GM23338 (cell line): Measurements from ENCODE around the gene SOS2. TPM values are rescaled to one million over a fixed set of nuclear protein-coding genes. Genes with fewer than 3 reads are reported as not detected.

Experiments used
- ATAC-seq: fragments of 200-7000 bp; cut with Tn5 transposase; 3 replicates; pipeline ENCODE4 v1.9.1; 2020
- DNase-seq: peaks from one replicate; pipeline ENCODE4 v3.0.0-alpha.2; 2015; ENCODE audit warnings: low spot score
- H2AFZ ChIP-seq: fragments of 200-600 bp; sonication (generic); 2 replicates; pipeline ENCODE4 v1.8.0; 2016; ENCODE audit warnings: antibody characterized with exemption, mild to moderate bottlenecking, moderate library complexity
- H3F3A ChIP-seq: fragments of 200-600 bp; sonication (generic); replicated peaks from 2 replicates; pipeline ENCODE4 v1.8.0; 2017; ENCODE audit warnings: antibody characterized with exemption, mixed run types, low read depth
- H3K27ac ChIP-seq: fragments of 200-600 bp; sonication (generic); 2 replicates; pipeline ENCODE4 v1.6.1; 2016; ENCODE audit warnings: low read depth
- H3K27me3 ChIP-seq: fragments of 200-600 bp; sonication (generic); 2 replicates; pipeline ENCODE4 v1.8.0; 2016; ENCODE audit warnings: mild to moderate bottlenecking, mixed run types, moderate library complexity; ENCODE audit not compliant: insufficient read depth
- H3K36me3 ChIP-seq: fragments of 200-600 bp; sonication (generic); 2 replicates; pipeline ENCODE4 v1.8.0; 2016; ENCODE audit warnings: mild to moderate bottlenecking; ENCODE audit not compliant: insufficient read depth
- H3K4me1 ChIP-seq: fragments of 200-600 bp; sonication (generic); 2 replicates; pipeline ENCODE4 v1.8.0; 2016; ENCODE audit warnings: mild to moderate bottlenecking, moderate library complexity; ENCODE audit not compliant: insufficient read depth
- H3K4me2 ChIP-seq: fragments of 200-600 bp; sonication (generic); 2 replicates; pipeline ENCODE4 v1.7.1; 2017; ENCODE audit warnings: mixed run types
- H3K4me3 ChIP-seq: fragments of 200-600 bp; sonication (generic); 2 replicates; pipeline ENCODE4 v1.6.1; 2016; ENCODE audit warnings: mixed run types
- H3K79me2 ChIP-seq: fragments of 200-600 bp; sonication (generic); replicated peaks from 2 replicates; pipeline ENCODE4 v1.8.0; 2017; ENCODE audit warnings: mild to moderate bottlenecking; ENCODE audit not compliant: insufficient read depth
- H3K9me2 ChIP-seq: fragments of 200-600 bp; sonication (generic); 2 replicates; pipeline ENCODE4 v1.8.0; 2017; ENCODE audit not compliant: insufficient read depth
- H4K20me1 ChIP-seq: fragments of 200-600 bp; sonication (generic); replicated peaks from 2 replicates; pipeline ENCODE4 v1.8.0; 2017; ENCODE audit warnings: mild to moderate bottlenecking; ENCODE audit not compliant: insufficient read depth
- H3K27ac Mint-ChIP-seq: 2 replicates; pipeline ENCODE4 v1.8.0; 2020; ENCODE audit warnings: inconsistent platforms, mild to moderate bottlenecking, moderate library complexity, mixed read lengths
- H3K27me3 Mint-ChIP-seq: 3 replicates; pipeline ENCODE4 v1.8.0; 2022; ENCODE audit warnings: low read depth, mild to moderate bottlenecking, moderate library complexity, mixed read lengths, inconsistent platforms; ENCODE audit not compliant: insufficient read depth, poor library complexity
- H3K36me3 Mint-ChIP-seq: 3 replicates; pipeline ENCODE4 v1.8.0; 2021; ENCODE audit warnings: low read depth, mild to moderate bottlenecking, inconsistent platforms, moderate library complexity, mixed read lengths
- H3K4me1 Mint-ChIP-seq: 3 replicates; pipeline ENCODE4 v1.8.0; 2020; ENCODE audit warnings: mild to moderate bottlenecking, inconsistent platforms, mixed read lengths
- H3K4me3 Mint-ChIP-seq: 3 replicates; pipeline ENCODE4 v1.8.0; 2021; ENCODE audit warnings: moderate library complexity, mild to moderate bottlenecking, inconsistent platforms, mixed read lengths
- H3K9me3 Mint-ChIP-seq: 3 replicates; pipeline ENCODE4 v1.8.0; 2020; ENCODE audit warnings: moderate library complexity, mild to moderate bottlenecking, inconsistent platforms, mixed read lengths
- CREB1 ChIP-seq: fragments of 250-450 bp; sonication (Bioruptor Pico); IDR thresholded peaks from 2 replicates; pipeline ENCODE4 v1.5.0; 2020; ENCODE audit warnings: low read depth, mild to moderate bottlenecking, moderate library complexity
- CTCF ChIP-seq, 2 experiments: fragments of 200-600 bp in 1 of 2; sonication (generic) in 1 of 2; conservative IDR thresholded peaks; 2 replicates each; pipeline versions ENCODE4 v1.5.1 to v1.6.1; 2016 to 2017; ENCODE audit warnings: antibody characterized with exemption in 2 of 2, low read depth in 2 of 2, mild to moderate bottlenecking in 2 of 2, moderate library complexity in 1 of 2
- ETS1 ChIP-seq: IDR thresholded peaks from 2 replicates; pipeline ENCODE4 v1.6.1; 2016; ENCODE audit warnings: antibody characterized with exemption
- EZH2 ChIP-seq: fragments of 200-600 bp; sonication (generic); IDR thresholded peaks from one replicate; pipeline ENCODE4 v1.8.0; 2017; ENCODE audit warnings: antibody characterized with exemption, mild to moderate bottlenecking, low read depth; ENCODE audit not compliant: unreplicated experiment
- EZH2phosphoT487 ChIP-seq: fragments of 200-600 bp; sonication (generic); IDR thresholded peaks from one replicate; pipeline ENCODE4 v1.8.1; 2018; ENCODE audit warnings: antibody characterized with exemption; ENCODE audit not compliant: unreplicated experiment
- JUNB ChIP-seq: IDR thresholded peaks from one replicate; pipeline ENCODE4 v1.6.1; 2016; ENCODE audit warnings: antibody characterized with exemption; ENCODE audit not compliant: unreplicated experiment
- NANOG ChIP-seq: IDR thresholded peaks from 2 replicates; pipeline ENCODE4 v1.6.1; 2016; ENCODE audit warnings: antibody characterized with exemption, borderline replicate concordance
- POLR2AphosphoS5 ChIP-seq: IDR thresholded peaks from 2 replicates; pipeline ENCODE4 v1.6.1; 2016; ENCODE audit warnings: antibody characterized with exemption, low read depth
- STAT1 ChIP-seq: IDR thresholded peaks from one replicate; pipeline ENCODE4 v1.6.1; 2016; ENCODE audit warnings: antibody characterized with exemption; ENCODE audit not compliant: unreplicated experiment
- ZNF114 ChIP-seq: fragments of 250-450 bp; sonication (Bioruptor Pico); IDR thresholded peaks from 2 replicates; pipeline ENCODE4 v1.5.0; 2020; ENCODE audit warnings: mild to moderate bottlenecking, moderate library complexity
- ZNF331 ChIP-seq: fragments of 250-450 bp; sonication (Bioruptor Pico); IDR thresholded peaks from 2 replicates; pipeline ENCODE4 v1.5.0; 2020; ENCODE audit warnings: low read depth, mild to moderate bottlenecking, moderate library complexity
- ZNF462 ChIP-seq: fragments of 250-450 bp; sonication (Bioruptor Pico); IDR thresholded peaks from 2 replicates; pipeline ENCODE4 v1.5.0; 2020; ENCODE audit warnings: mild to moderate bottlenecking, moderate library complexity
- polyA plus RNA-seq: library from polyadenylated mRNA; unstranded; fragments of >200 nt; fragmentation: Nextera tagmentation; extraction: Ambion mirVana; gene quantifications from 2 replicates; pipeline ENCODE4 v1.2.1, GENCODE V29; 2016
- total RNA-seq: library from RNA; depleted of rRNA; stranded (reverse); fragments of >200 nt; shearing (Covaris generic); gene quantifications from 2 replicates; pipeline ENCODE4 v1.2.3, GENCODE V29; 2014
- TF ChIP-seq, protein P1 (sequence below): IDR thresholded peaks from one replicate; pipeline ENCODE4 v1.6.1; 2018; ENCODE audit warnings: antibody characterized with exemption; ENCODE audit not compliant: unreplicated experiment

The SOS2 gene
- total and polyA plus RNA-seq, 2 experiments from 2014 or later = 3.5 to 11.4 TPM

DNA sequence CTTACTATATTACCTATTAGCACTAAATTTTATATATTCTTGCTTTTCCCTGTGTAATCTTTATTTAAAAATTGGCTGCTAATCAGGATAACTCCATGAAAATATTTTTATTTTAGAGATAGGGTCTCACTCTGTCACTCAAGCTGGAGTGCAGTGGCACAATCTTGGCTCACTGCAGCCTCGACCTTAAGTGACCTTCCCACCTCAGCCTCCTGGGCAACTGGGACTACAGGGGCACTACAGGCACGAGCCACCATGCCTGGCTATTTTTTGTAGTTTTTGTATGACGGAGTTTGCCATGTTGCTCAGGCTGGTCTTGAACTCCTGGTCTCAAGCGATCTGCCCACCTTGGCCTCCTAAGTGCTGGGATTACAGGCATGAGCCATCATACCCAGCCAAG lies 82.6 kb downstream of the SOS2 start:
- no peak for ATAC-seq
- no peaks in the 10 kb centered on the region for H3K27me3 ChIP-seq
- no peaks in the 10 kb centered on the region for H3K4me1 Mint-ChIP-seq
- no peaks in the 10 kb centered on the region; the same call in 2 of the 3 replicates for H3K9me3 Mint-ChIP-seq
- TF ChIP-seq CTCF (conservative IDR thresholded peaks at IDR 0.05; ENCODE audit: low read depth in 2 of 2) = no peak
- TF ChIP-seq, protein P1, sequence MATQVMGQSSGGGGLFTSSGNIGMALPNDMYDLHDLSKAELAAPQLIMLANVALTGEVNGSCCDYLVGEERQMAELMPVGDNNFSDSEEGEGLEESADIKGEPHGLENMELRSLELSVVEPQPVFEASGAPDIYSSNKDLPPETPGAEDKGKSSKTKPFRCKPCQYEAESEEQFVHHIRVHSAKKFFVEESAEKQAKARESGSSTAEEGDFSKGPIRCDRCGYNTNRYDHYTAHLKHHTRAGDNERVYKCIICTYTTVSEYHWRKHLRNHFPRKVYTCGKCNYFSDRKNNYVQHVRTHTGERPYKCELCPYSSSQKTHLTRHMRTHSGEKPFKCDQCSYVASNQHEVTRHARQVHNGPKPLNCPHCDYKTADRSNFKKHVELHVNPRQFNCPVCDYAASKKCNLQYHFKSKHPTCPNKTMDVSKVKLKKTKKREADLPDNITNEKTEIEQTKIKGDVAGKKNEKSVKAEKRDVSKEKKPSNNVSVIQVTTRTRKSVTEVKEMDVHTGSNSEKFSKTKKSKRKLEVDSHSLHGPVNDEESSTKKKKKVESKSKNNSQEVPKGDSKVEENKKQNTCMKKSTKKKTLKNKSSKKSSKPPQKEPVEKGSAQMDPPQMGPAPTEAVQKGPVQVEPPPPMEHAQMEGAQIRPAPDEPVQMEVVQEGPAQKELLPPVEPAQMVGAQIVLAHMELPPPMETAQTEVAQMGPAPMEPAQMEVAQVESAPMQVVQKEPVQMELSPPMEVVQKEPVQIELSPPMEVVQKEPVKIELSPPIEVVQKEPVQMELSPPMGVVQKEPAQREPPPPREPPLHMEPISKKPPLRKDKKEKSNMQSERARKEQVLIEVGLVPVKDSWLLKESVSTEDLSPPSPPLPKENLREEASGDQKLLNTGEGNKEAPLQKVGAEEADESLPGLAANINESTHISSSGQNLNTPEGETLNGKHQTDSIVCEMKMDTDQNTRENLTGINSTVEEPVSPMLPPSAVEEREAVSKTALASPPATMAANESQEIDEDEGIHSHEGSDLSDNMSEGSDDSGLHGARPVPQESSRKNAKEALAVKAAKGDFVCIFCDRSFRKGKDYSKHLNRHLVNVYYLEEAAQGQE = no peak
- no peak for TF ChIP-seq POLR2AphosphoS5
- TF ChIP-seq JUNB = no peak
- TF ChIP-seq EZH2 = no peak
- no peak for TF ChIP-seq NANOG
- TF ChIP-seq ZNF331 = no peak
- TF ChIP-seq ETS1 = no peak
- no peak for TF ChIP-seq STAT1
- TF ChIP-seq ZNF114 (CRISPR knock-in tag) = no peak
- TF ChIP-seq ZNF462 = no peak
- TF ChIP-seq CREB1 (CRISPR knock-in tag) = no peak
- TF ChIP-seq EZH2phosphoT487 = no peak
- peaks cover 4% of the 10 kb centered on the region for H3K27me3 Mint-ChIP-seq
- H3K4me3 Mint-ChIP-seq = no peak overlapping the region
- no peaks in the 10 kb centered on the region; the same call in 1 of the 3 replicates for H3K36me3 Mint-ChIP-seq
- no peak overlapping the region for H2AFZ ChIP-seq
- H3F3A ChIP-seq = no peaks in the 10 kb centered on the region
- no peaks in the 10 kb centered on the region for H3K9me2 ChIP-seq
- DNase-seq = no peak
- no peak overlapping the region for H3K4me3 ChIP-seq
- no peak overlapping the region for H3K4me2 ChIP-seq
- H3K27ac ChIP-seq = no peak overlapping the region
- no peak overlapping the region for H3K27ac Mint-ChIP-seq
- no peaks in the 10 kb centered on the region for H4K20me1 ChIP-seq
- no peaks in the 10 kb centered on the region for H3K4me1 ChIP-seq
- no peaks in the 10 kb centered on the region for H3K36me3 ChIP-seq
- no peaks in the 10 kb centered on the region for H3K79me2 ChIP-seq
